Hair follicle dermal papilla cell (primary cell): ENCODE data around the gene FERMT2. TPM values are rescaled to one million over a fixed set of nuclear protein-coding genes. Genes with fewer than 3 reads are reported as not detected.

Source experiments
- total RNA-seq: library from RNA; depleted of rRNA; stranded (reverse); fragments of >200 nt; gene quantifications from 2 replicates; pipeline ENCODE4 v1.2.3, GENCODE V29; 2012

FERMT2 gene
- 178 and 206 TPM in 2 replicates for total RNA-seq

DNA sequence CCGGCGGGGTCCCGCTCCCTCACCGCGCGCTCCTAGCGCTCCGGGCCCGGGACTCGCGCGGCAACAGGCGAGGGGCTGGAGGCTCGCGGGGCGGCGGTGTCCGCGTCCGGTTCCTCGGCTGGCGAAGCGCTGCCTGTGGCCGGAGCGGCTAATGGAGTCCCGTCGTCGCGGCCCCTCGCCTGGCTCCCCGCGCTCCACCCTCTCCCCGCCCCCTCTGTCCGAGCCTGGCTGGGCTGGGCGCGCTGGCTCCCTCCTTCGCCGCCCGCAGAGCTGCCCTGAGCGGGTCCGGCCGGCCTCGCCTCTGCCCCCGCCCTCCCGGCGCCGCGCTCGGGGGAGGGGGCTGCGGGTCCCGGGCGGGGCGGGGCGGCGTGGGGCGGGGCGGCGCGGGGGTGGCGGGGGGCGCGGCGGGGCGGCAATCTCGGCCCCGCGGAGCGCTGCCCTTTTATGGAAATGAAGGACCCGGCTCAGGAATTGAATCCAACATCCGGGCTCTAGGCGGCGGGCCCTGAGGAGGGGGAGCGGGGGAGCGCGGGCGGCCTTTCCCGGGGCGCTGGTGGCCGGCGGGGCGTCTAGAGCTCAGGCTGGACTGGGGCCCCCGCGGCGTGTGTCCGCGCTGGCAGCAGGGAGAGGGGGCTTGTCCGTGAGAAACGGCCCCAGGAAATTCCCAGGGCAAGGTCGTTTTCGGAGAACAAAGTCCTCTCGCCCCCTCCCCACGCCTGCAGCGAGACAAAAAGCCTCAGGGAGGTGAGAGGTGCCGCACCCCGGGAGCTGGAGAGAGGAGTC, at the start of gene FERMT2:
TSS of gene FERMT2 (minus strand) at position 153 of the 783 bp plus-strand sequence. CDS start 482 bp downstream, outside the sequence.

Other genes starting within 250 kb of the FERMT2 start
- 56.6 and 63.1 TPM in 2 replicates for gene PSMC6, start 243.8 kb downstream of the FERMT2 start, total RNA-seq
- 25.0 and 25.1 TPM in 2 replicates for gene STYX, start 220.9 kb downstream of the FERMT2 start, total RNA-seq
- gene GNPNAT1, start 159.4 kb downstream of the FERMT2 start, total RNA-seq = 23.6 and 26.6 TPM in 2 replicates
- gene DDHD1, start 202.3 kb upstream of the FERMT2 start, total RNA-seq = 28.5 and 37.8 TPM in 2 replicates